H7 (cell line): ENCODE data around the gene SPEF1. TPM values are rescaled to one million over a fixed set of nuclear protein-coding genes. Genes with fewer than 3 reads are reported as not detected.
"Not testable (repeated sequence)": the region's sequence is repeated elsewhere in the genome, so short reads cannot be mapped to it uniquely, and the experiment has no call there.

Experiments used
- DNase-seq: peaks from one replicate; pipeline ENCODE4 v3.0.0; 2012
- H3K27me3 ChIP-seq: 2 replicates; pipeline ENCODE4 v1.6.0; 2011; ENCODE audit warnings: mild to moderate bottlenecking, low read length; ENCODE audit not compliant: control insufficient read depth, insufficient read depth
- H3K36me3 ChIP-seq: replicated peaks from 2 replicates; pipeline ENCODE4 v1.5.1; 2011; ENCODE audit warnings: low read length; ENCODE audit not compliant: control insufficient read depth, insufficient read depth
- H3K4me3 ChIP-seq: 2 replicates; pipeline ENCODE4 v1.5.1; 2011; ENCODE audit warnings: low read depth, mild to moderate bottlenecking, control low read depth, low read length, moderate library complexity; ENCODE audit not compliant: insufficient read depth
- total RNA-seq: library from RNA; depleted of rRNA; stranded (reverse); fragments of >200 nt; shearing (Covaris generic); gene quantifications from 2 replicates; pipeline ENCODE4 v1.2.3, GENCODE V29; 2014

Gene SPEF1
- total RNA-seq, 1 experiment from 2014 or later = 0.94 TPM

- Histone ChIP-seq H3K27me3 (peaks cover 2% of the 10 kb centered on the region), H3K36me3 (peaks cover 10% of the 10 kb centered on the region), H3K4me3 (no peak overlapping the region)
- DNase-seq = no peak
Measured at GRCh38 chr20:3800878-3801260, 19.6 kb upstream of the SPEF1 start.

- DNase-seq = peak; percentile 86
- peaks cover 8% of the 10 kb centered on the region for H3K36me3 ChIP-seq
- peaks cover 2% of the 10 kb centered on the region for H3K27me3 ChIP-seq
- H3K4me3 ChIP-seq = no peak overlapping the region
Measured at GRCh38 chr20:3800256-3800877, 19.1 kb upstream of the SPEF1 start.

- Histone ChIP-seq H3K36me3 (peaks cover 8% of the 10 kb centered on the region), H3K27me3 (peaks cover 2% of the 10 kb centered on the region), H3K4me3 (no peak overlapping the region)
- DNase-seq = no peak
Measured at GRCh38 chr20:3798908-3799248, 17.6 kb upstream of the SPEF1 start.

- H3K36me3 ChIP-seq = peaks cover 4% of the 10 kb centered on the region
Measured at GRCh38 chr20:3798373-3798768, 17.1 kb upstream of the SPEF1 start.

GRCh38 chr20:3797592-3798372 is 16.5 kb upstream of the SPEF1 start:
- Histone ChIP-seq H3K4me3 (no peak overlapping the region; the same call in 1 of the 2 replicates), H3K27me3 (peaks cover 2% of the 10 kb centered on the region), H3K36me3 (peaks cover under 1% of the 10 kb centered on the region)
- DNase-seq = peak; percentile 48

More at GRCh38 chr20:3798373-3798768, 17.1 kb upstream of the SPEF1 start:
- Histone ChIP-seq H3K27me3 (peaks cover 2% of the 10 kb centered on the region), H3K4me3 (no peak overlapping the region)
- no peak for DNase-seq

- Histone ChIP-seq H3K27me3 (peaks cover 2% of the 10 kb centered on the region), H3K4me3 (peak overlapping the region; percentile 83), H3K36me3 (no peaks in the 10 kb centered on the region; the same call in none of the 2 replicates)
- no peak for DNase-seq
Measured at GRCh38 chr20:3797226-3797545, 15.9 kb upstream of the SPEF1 start.

GRCh38 chr20:3796477-3797225 is 15.4 kb upstream of the SPEF1 start:
- Histone ChIP-seq H3K27me3 (peaks cover 2% of the 10 kb centered on the region), H3K4me3 (peak overlapping the region; percentile 83), H3K36me3 (no peaks in the 10 kb centered on the region; the same call in none of the 2 replicates)
- peak; percentile 70 for DNase-seq

- peak; percentile 97 for DNase-seq
- peak within 1 kb of the TSS; percentile 83 for H3K4me3 ChIP-seq
- no peaks in the 10 kb centered on the region; the same call in 1 of the 2 replicates for H3K36me3 ChIP-seq
- H3K27me3 ChIP-seq = peaks cover 2% of the 10 kb centered on the region
Measured at GRCh38 chr20:3795511-3796468, 14.5 kb upstream of the SPEF1 start, which contains the start of gene CDC25B. CDC25B (plus strand) TSS chr20:3796310; CDS start chr20:3796532, 222 bp downstream.

- Histone ChIP-seq H3K27me3 (peaks cover 2% of the 10 kb centered on the region), H3K4me3 (no peak overlapping the region), H3K36me3 (no peaks in the 10 kb centered on the region)
- DNase-seq = peak; percentile 29
Measured at GRCh38 chr20:3794701-3795420, 13.6 kb upstream of the SPEF1 start.

GRCh38 chr20:3794168-3794567 is 12.9 kb upstream of the SPEF1 start:
- not testable (repeated sequence) for H3K4me3 ChIP-seq, H3K27me3 ChIP-seq, DNase-seq, H3K36me3 ChIP-seq

GRCh38 chr20:3789201-3789600 is 8.0 kb upstream of the SPEF1 start:
- not testable (repeated sequence) for H3K36me3 ChIP-seq, DNase-seq, H3K4me3 ChIP-seq
- H3K27me3 ChIP-seq = peaks cover 15% of the 10 kb centered on the region

- no peak for DNase-seq
- Histone ChIP-seq H3K27me3 (peaks cover 15% of the 10 kb centered on the region), H3K4me3 (no peak overlapping the region), H3K36me3 (no peaks in the 10 kb centered on the region)
Measured at GRCh38 chr20:3788685-3789155, 7.5 kb upstream of the SPEF1 start.

GRCh38 chr20:3787324-3788014 is 6.2 kb upstream of the SPEF1 start:
- no peak overlapping the region for H3K4me3 ChIP-seq

More at GRCh38 chr20:3787324-3788014, 6.2 kb upstream of the SPEF1 start:
- H3K36me3 ChIP-seq = no peaks in the 10 kb centered on the region
- no peak for DNase-seq
- H3K27me3 ChIP-seq = peaks cover 15% of the 10 kb centered on the region
